SH-SY5Y (cell line): ENCODE measurements around the gene RHOG.

Experiments used
- GATA2 ChIP-seq: IDR thresholded peaks from 2 replicates; pipeline ENCODE4 v1.6.1; 2011; ENCODE audit warnings: mild to moderate bottlenecking, low read depth, low read length
- GATA3 ChIP-seq: IDR thresholded peaks from 2 replicates; pipeline ENCODE4 v1.6.1; 2011; ENCODE audit warnings: low read depth, mild to moderate bottlenecking, low read length, moderate library complexity

GRCh38 chr11:3878258-3878584 is 37.5 kb upstream of the RHOG start:
- TF ChIP-seq GATA3 (no peak), GATA2 (no peak)
